Stimulated activated naive CD8-positive, alpha-beta T cell treated with anti-CD3 and anti-CD28 coated beads, Interleukin-15, Interleukin-2, amounts not matched to agents 100 ng/mL and 50 ng/mL, for 24 hours (primary cell): ENCODE data around the gene SKA2.
"Not testable (repeated sequence)": the region's sequence is repeated elsewhere in the genome, so short reads cannot be mapped to it uniquely, and the experiment has no call there.

Experiments
- H3K27ac Mint-ChIP-seq: one replicate; pipeline ENCODE4 v1.8.0; 2021; ENCODE audit warnings: mild to moderate bottlenecking, mixed read lengths
- H3K27me3 Mint-ChIP-seq: one replicate; pipeline ENCODE4 v1.8.0; 2021; ENCODE audit warnings: mixed read lengths
- H3K36me3 Mint-ChIP-seq: one replicate; pipeline ENCODE4 v1.8.0; 2021; ENCODE audit warnings: low read depth, mixed read lengths
- H3K4me1 Mint-ChIP-seq: one replicate; pipeline ENCODE4 v1.8.0; 2021; ENCODE audit warnings: low read depth, mixed read lengths
- H3K4me3 Mint-ChIP-seq: one replicate; pipeline ENCODE4 v1.8.0; 2021; ENCODE audit warnings: mild to moderate bottlenecking, mixed read lengths
- H3K9me3 Mint-ChIP-seq: one replicate; pipeline ENCODE4 v1.8.0; 2021; ENCODE audit warnings: mixed read lengths

Gene SKA2, protein sequence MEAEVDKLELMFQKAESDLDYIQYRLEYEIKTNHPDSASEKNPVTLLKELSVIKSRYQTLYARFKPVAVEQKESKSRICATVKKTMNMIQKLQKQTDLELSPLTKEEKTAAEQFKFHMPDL

DNA sequence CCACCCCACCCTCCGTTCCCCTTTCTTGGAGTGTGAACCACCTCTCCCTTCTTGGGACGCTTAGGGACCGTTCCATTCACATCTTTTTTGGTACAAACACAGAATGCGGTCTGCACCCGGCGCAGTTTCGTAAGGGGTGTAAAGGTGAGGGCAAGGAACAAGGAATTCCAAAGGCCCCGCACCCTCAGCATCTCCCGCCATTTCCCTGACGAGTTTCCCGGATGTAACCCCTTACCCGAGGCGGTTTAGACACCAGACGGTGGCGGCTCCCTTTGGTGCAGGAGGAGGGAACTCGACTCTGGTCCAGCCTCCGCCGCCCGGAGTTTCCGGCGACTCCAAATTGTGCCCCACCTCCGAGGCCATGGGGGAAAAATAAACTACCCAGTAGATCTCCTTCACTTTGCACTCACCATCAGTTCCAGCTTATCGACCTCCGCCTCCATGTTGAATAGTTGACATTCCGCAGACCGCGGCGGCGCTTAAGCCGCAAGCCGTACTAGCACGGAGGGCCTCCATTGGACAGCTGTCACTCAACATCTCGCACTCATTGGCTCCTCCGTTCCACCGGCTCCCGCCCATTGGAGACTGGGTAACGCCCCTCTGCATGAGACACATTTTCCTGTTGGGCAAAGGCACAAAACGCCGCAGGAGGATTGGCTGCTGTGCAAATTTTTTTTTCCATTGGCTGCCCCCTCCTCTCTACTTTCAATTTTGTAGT, at the start of gene SKA2:
TSS of gene SKA2 (minus strand) at position 466 of the 718 bp plus-strand sequence. CDS start at position 443, 23 bp downstream.
- no peaks in the 10 kb centered on the region for H3K27me3 Mint-ChIP-seq
- H3K4me1 Mint-ChIP-seq = peaks cover 37% of the 10 kb centered on the region
- H3K36me3 Mint-ChIP-seq = peaks cover 17% of the 10 kb centered on the region
- H3K9me3 Mint-ChIP-seq = no peaks in the 10 kb centered on the region
- no peak within 1 kb of the TSS for H3K27ac Mint-ChIP-seq
- H3K4me3 Mint-ChIP-seq = no peak within 1 kb of the TSS

DNA sequence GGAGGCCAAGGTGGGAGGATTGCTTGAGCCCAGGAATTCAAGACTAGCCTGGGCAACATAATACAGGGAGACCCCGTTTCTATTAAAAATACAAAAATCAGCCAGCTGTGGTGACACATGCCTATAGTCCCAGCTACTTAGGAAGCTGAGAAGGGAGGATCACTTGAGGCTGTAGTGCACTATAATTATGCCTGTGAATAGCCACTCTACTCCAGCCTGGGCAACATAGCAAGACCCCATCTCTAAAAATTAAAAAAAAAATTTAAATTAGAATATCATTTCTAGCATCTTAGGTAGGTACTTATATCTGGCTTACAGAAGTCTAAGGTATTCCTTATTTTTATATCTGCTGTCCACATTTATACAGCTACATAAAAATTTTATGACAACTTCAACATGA, 47.3 kb upstream of the SKA2 start:
- no peaks in the 10 kb centered on the region for H3K27me3 Mint-ChIP-seq
- H3K36me3 Mint-ChIP-seq = peaks cover 24% of the 10 kb centered on the region
- no peak overlapping the region for H3K4me3 Mint-ChIP-seq
- no peaks in the 10 kb centered on the region for H3K4me1 Mint-ChIP-seq
- no peak overlapping the region for H3K27ac Mint-ChIP-seq
- H3K9me3 Mint-ChIP-seq = no peaks in the 10 kb centered on the region

DNA sequence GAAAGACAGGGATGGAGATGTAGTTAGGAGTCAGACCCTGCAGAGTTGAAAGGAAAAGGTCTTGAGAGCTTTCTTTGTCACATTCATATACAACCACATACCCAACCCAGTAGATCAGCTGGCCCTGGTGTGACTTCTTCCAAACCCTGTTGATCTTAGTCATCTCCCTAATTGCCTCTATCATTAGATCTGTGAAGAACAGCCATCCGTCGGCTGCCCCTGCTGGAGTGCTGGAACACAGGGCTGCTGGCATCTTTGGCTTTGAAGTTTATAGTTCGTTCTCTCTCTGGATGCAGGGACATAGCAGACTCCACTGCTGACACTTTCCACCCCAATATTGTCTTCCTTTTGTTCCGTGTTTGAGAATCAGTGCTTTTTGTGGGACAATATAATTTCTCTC, 44.4 kb upstream of the SKA2 start:
- Mint-ChIP-seq H3K4me3 (no peak overlapping the region), H3K27ac (no peak overlapping the region), H3K9me3 (no peaks in the 10 kb centered on the region), H3K27me3 (no peaks in the 10 kb centered on the region), H3K4me1 (no peaks in the 10 kb centered on the region), H3K36me3 (peaks cover 28% of the 10 kb centered on the region)

DNA sequence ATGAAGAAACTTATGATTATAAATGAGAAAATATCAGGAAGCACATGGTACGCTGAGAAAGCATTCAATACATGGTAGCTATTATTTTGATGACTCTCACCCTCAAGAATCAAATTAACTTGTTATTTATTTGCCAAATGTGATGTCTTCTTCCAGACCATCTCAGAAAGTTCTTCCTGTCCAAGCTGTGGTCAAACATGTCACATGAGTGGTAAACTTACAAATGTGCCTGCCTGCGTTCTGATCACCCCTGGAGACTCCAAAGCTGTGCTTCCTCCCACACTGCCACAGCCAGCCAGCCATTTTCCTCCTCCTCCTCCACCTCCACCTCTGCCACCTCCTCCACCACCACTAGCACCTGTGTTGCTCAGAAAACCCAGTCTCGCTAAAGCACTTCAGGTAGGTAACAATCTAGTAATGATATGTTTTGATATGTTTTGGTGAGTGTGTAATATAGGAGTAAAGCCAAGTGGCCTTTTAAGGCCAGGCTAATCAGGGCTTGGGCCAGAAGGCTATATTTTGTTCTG, 38.4 kb upstream of the SKA2 start:
- Mint-ChIP-seq H3K4me3 (no peak overlapping the region), H3K27ac (no peak overlapping the region), H3K9me3 (no peaks in the 10 kb centered on the region), H3K27me3 (no peaks in the 10 kb centered on the region), H3K36me3 (peaks cover 28% of the 10 kb centered on the region), H3K4me1 (no peaks in the 10 kb centered on the region)

DNA sequence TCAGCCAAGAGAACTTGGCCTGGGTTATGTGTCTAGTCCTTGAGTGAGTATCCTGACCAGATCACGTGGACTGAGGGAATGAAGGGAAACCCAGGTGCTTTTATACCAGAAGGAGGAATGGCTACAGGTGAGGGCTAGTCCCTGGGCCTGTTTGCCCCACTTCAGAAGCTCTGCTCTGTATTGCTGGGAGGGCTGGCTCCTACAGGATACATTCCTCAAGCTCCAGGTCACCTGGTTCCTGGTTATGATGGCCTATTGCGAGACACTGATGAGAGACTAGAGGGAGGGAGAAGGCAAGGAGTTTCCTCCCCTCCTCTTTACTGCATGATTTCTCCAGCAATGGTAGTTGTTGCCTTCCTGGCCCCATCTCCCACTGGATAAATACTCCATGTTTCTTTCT, 35.8 kb upstream of the SKA2 start:
- H3K4me3 Mint-ChIP-seq = no peak overlapping the region
- no peak overlapping the region for H3K27ac Mint-ChIP-seq
- no peaks in the 10 kb centered on the region for H3K4me1 Mint-ChIP-seq
- peaks cover 33% of the 10 kb centered on the region for H3K36me3 Mint-ChIP-seq
- H3K9me3 Mint-ChIP-seq = no peaks in the 10 kb centered on the region
- H3K27me3 Mint-ChIP-seq = no peaks in the 10 kb centered on the region

DNA sequence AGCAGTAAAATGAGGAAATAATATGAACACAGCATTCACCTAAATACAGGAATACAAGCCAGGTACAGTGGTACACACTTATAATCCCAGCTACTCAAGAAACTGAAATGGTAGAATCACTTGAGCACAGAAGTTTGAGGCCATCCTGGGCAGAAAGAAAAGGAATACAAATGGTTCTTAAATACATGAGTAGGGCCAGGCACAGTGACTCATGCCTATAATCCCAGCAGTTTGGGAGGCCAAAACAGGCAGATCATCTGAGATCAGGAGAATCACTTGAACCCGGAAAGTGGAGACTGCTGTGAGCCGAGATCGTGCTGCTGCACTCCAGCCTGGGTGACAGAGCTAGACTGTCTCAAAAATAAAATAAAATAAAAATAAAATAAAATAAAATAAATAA, 31.9 kb upstream of the SKA2 start:
- no peaks in the 10 kb centered on the region for H3K4me1 Mint-ChIP-seq
- H3K36me3 Mint-ChIP-seq = peaks cover 24% of the 10 kb centered on the region
- no peaks in the 10 kb centered on the region for H3K9me3 Mint-ChIP-seq
- H3K27me3 Mint-ChIP-seq = no peaks in the 10 kb centered on the region
- H3K27ac Mint-ChIP-seq = no peak overlapping the region
- no peak overlapping the region for H3K4me3 Mint-ChIP-seq

DNA sequence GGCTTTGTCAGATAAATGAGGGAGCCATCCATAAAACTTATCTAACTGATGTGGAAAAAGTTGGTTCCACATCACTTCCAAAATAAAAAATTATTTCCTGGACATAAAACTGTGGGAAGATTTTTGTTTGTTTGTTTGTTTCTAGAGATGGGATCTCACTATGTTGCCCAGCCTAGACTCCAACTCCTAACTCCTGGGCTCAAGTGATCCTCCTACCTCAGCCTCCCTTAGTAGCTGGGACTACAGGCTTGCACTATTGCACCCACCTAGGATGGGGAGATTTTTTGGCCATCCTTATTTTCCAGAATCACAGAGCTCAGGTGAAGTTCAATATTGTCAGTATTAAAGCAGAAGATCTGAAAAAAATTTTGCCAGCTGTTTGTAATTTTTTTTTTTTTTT, 31.0 kb upstream of the SKA2 start:
- H3K4me3 Mint-ChIP-seq = no peak overlapping the region
- no peaks in the 10 kb centered on the region for H3K4me1 Mint-ChIP-seq
- H3K27me3 Mint-ChIP-seq = no peaks in the 10 kb centered on the region
- no peaks in the 10 kb centered on the region for H3K9me3 Mint-ChIP-seq
- H3K27ac Mint-ChIP-seq = no peak overlapping the region
- peaks cover 19% of the 10 kb centered on the region for H3K36me3 Mint-ChIP-seq

DNA sequence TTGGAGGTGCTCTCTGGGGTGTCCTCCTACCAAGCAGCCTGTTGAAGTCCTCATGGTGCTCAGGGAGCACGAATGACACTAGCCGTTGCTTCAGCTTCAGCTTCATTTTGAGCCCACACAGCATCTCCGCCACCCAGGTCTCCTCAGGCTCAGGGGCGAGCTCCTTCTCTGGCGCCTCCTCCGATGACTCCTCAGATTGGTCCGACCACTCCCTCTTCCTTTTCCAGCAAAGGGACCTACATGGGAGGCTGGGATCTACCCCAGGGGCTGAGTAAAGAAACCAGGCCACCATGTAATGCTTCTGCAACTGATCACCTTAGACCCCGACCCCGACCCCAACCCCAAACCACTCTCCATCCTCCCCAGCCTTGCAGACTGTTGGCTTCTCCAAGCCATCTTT, 26.5 kb upstream of the SKA2 start:
- H3K36me3 Mint-ChIP-seq = peaks cover 11% of the 10 kb centered on the region
- no peak overlapping the region for H3K4me3 Mint-ChIP-seq
- H3K9me3 Mint-ChIP-seq = no peaks in the 10 kb centered on the region
- H3K27ac Mint-ChIP-seq = no peak overlapping the region
- no peaks in the 10 kb centered on the region for H3K4me1 Mint-ChIP-seq
- no peaks in the 10 kb centered on the region for H3K27me3 Mint-ChIP-seq

DNA sequence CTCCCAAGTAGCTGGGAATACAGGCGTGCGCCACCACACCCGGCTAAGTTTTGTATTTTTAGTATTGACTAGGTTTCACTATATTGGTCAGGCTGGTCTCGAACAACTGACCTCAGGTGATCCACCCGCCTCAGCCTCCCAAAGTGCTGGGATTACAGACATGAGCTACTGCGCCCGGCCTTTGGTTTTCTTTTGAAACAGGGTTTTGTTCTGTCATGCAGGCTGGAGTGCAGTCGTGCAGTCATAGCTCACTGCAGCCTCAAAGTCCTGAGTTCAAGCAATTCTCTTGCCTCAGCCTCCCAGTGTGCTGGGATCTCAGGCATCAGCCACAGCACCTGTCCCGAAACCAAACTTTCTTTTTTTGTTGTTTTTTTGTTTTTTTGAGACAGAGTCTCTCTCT, 25.6 kb upstream of the SKA2 start:
- Mint-ChIP-seq H3K36me3 (peaks cover 5% of the 10 kb centered on the region), H3K27me3 (no peaks in the 10 kb centered on the region), H3K27ac (no peak overlapping the region), H3K4me1 (no peaks in the 10 kb centered on the region), H3K9me3 (no peaks in the 10 kb centered on the region), H3K4me3 (no peak overlapping the region)

DNA sequence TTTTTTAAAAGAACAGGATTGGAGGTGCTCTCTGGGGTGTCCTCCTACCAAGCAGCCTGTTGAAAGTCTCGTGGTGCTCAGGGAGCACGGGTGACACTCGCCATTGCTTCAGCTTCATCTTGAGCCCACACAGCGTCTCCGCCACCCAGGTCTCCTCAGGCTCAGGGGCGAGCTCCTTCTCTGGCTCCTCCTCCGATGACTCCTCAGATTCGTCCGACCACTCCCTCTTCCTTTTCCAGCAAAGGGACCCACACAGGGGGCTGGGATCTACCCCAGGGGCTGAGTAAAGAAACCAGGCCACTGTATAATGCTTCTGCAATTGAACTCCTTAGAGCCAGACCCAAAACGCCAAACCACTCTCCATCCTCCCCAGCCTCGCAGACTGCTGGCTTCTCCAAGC, 24.6 kb upstream of the SKA2 start:
- not testable (repeated sequence) for H3K4me1 Mint-ChIP-seq, H3K9me3 Mint-ChIP-seq, H3K27ac Mint-ChIP-seq, H3K4me3 Mint-ChIP-seq, H3K36me3 Mint-ChIP-seq, H3K27me3 Mint-ChIP-seq

DNA sequence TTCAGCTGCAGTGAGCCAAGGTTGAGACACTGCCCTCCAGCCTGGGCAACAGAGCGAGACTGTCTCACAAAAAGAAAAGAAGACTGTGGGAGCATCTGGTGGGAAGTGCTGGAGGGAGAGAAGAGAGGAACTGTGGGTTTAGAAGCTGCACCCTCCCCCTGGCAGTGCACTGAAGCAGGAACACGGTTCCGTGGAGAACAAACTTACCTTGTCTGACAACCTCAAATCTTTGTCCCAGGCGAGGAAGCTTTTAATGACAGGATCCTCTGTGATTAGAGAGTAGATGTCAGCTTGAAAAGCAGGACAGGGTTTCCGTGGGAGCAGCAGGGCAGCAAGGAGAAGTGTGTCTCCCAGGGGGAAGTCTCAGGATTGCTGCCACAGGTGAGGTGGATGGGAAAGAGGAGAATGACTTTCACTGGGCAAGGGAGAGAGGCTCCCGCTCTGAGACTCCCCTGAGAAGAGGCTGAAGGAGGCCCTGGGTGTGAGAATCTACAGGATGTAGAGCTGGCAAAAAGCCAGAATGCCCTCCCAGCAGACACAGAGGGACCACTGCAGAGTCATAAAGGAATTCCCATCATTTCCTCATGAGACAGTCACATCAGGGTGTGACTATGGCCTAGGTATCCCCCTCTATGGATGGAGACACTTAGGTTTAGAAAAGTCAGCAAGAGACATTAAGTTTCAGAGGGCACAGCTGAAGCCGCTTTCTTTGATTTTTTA, 23.4 kb upstream of the SKA2 start:
- no peak overlapping the region for H3K4me3 Mint-ChIP-seq
- no peak overlapping the region for H3K27ac Mint-ChIP-seq
- no peaks in the 10 kb centered on the region for H3K9me3 Mint-ChIP-seq
- no peaks in the 10 kb centered on the region for H3K4me1 Mint-ChIP-seq
- peaks cover 10% of the 10 kb centered on the region for H3K36me3 Mint-ChIP-seq
- no peaks in the 10 kb centered on the region for H3K27me3 Mint-ChIP-seq

DNA sequence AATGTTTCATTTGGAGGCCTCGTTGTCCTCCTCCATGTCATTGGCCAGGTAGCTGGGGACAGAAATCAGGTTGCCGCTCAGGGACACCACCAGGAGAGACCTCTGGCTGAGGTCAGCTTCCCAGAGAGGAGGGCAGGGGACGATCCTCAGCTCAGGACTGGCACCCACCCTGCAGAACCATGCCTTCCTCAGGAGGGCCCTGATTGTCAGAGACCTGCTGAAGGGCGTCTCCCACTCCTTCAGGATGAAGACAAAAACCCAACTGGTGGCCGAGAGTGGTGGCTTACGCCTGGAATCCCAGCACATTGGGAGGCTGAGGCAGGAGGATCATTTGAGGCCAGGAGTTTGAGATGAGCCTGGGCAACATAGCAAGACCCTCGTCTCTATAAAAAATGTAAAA, 20.1 kb upstream of the SKA2 start:
- no peak overlapping the region for H3K27ac Mint-ChIP-seq
- no peaks in the 10 kb centered on the region for H3K4me1 Mint-ChIP-seq
- peaks cover 30% of the 10 kb centered on the region for H3K36me3 Mint-ChIP-seq

DNA sequence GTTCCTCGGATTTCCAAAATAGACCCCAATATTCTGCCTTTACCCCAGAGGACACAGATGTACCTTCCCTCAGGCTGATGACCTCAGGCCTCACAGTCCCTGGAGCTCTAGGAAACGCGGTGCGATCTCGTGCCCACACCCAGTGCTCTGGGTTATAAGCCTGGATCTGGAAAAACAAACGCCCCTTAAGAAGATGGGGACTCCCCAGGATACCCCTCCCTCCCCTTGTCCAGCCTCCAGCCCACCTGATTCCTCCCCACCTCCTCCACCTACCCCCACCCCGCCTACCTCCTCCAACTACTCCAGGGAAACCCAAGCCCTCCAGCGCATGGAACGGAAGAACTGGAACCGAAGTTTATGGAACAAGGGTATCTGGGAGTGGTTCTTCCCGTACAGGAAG, 19.7 kb upstream of the SKA2 start:
- H3K36me3 Mint-ChIP-seq = peaks cover 32% of the 10 kb centered on the region
- H3K27ac Mint-ChIP-seq = no peak overlapping the region
- H3K27me3 Mint-ChIP-seq = no peaks in the 10 kb centered on the region
- H3K4me1 Mint-ChIP-seq = no peaks in the 10 kb centered on the region
- no peaks in the 10 kb centered on the region for H3K9me3 Mint-ChIP-seq
- H3K4me3 Mint-ChIP-seq = no peak overlapping the region

More for the DNA sequence above, 20.1 kb upstream of the SKA2 start:
- no peaks in the 10 kb centered on the region for H3K9me3 Mint-ChIP-seq
- no peaks in the 10 kb centered on the region for H3K27me3 Mint-ChIP-seq
- no peak overlapping the region for H3K4me3 Mint-ChIP-seq

DNA sequence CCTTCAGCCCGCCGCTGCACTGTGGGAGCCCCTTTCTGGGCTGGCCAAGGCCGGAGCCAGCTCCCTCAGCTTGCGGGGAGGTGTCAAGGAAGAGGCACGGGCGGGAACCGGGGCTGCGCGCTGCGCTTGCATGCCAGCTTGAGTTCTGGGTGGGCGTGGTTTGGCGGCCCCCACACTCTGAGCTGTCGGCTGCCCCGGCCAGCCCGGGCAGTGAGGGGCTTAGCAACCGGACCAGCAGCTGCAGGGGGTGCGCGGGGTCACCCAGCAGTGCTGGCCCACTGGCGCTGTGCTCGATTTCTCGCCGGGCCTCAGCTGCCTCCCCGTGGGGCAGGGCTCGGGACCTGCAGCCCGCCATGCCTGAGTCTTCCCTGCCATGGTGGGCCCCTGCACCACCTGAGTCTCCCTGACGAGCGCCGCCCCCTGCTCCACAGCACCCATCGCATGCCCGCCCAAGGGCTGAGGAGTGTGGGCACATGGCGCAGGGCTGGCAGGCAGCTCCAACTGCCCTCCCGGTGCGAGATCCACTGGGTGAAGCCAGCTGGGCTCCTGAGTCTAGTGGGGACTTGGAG, 17.5 kb upstream of the SKA2 start:
- Mint-ChIP-seq H3K9me3 (no peaks in the 10 kb centered on the region), H3K4me1 (peaks cover 4% of the 10 kb centered on the region), H3K4me3 (no peak overlapping the region), H3K27me3 (no peaks in the 10 kb centered on the region), H3K36me3 (peaks cover 36% of the 10 kb centered on the region), H3K27ac (no peak overlapping the region)

DNA sequence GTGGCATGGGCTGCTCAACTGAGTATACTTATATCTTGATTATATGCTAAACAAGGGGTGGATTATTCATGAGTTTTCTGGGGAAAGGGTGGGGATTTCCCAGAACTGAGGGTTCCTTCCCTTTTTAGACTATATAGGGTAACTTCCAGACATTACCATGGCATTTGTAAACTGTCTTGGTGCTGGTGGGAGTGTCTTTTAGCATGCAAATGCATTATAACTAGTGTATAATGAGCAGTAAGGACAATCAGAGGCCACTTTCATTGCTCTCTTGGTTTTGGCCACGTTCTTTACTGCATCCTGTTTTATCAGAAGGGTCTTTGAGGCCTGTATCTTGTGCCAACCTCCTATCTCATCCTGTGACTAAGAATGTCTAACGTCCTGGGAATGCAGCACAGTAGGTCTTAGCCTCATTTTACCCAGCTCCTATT, 12.6 kb upstream of the SKA2 start:
- Mint-ChIP-seq H3K36me3 (peaks cover 18% of the 10 kb centered on the region), H3K9me3 (no peaks in the 10 kb centered on the region), H3K27me3 (no peaks in the 10 kb centered on the region), H3K4me1 (peaks cover 10% of the 10 kb centered on the region), H3K4me3 (no peak overlapping the region), H3K27ac (no peak overlapping the region)
